CD4-positive, alpha-beta T cell treated with Interleukin-12 subunit alpha and Interleukin-12 subunit beta, for 1 hour (primary cell): ENCODE results near the gene KIF1A.
"Not testable (repeated sequence)": the region's sequence is repeated elsewhere in the genome, so short reads cannot be mapped to it uniquely, and the experiment has no call there.

Experiments
- DNase-seq: peaks from one replicate; pipeline ENCODE4 v3.0.0-alpha.2; 2020

The KIF1A gene

DNA sequence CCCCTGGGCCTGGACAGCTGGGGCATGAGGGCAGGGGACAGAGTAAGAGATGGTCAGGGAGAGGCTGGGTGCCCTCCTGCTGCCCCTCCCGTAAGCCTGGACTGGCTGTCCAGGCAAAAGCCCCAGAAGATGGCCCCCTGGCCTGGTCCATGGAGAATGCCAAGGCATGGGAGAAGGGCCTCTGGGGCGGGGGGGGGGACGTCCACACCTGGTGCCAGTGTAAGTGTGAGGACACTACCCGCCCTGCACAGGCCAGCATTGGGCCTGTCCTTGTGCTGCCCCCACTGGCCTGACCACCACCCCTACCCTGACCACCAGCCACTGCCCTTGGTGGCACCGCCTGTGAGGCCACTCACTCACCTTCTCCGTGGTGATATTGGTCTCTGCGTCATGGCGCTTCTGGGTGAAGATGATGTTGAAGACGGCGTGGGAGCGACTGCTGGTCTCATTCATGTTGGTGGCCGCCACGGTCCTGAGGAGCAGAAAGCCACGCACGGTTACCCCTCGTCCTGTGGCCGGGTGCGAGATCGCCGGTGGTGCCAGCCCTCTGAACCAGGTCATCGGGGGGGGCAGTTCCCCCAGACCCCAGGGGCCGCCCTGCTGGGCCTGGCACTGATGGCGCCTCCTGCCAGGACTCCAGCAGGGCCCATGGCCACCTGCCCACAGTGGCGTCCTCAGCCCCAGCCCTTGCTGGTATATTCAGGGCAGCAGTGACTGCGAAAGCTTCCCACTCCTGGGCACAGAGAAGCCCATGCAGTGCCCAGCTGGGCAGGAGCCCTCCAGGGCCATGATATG lies 35.2 kb downstream of the KIF1A start:
- no peak for DNase-seq

DNA sequence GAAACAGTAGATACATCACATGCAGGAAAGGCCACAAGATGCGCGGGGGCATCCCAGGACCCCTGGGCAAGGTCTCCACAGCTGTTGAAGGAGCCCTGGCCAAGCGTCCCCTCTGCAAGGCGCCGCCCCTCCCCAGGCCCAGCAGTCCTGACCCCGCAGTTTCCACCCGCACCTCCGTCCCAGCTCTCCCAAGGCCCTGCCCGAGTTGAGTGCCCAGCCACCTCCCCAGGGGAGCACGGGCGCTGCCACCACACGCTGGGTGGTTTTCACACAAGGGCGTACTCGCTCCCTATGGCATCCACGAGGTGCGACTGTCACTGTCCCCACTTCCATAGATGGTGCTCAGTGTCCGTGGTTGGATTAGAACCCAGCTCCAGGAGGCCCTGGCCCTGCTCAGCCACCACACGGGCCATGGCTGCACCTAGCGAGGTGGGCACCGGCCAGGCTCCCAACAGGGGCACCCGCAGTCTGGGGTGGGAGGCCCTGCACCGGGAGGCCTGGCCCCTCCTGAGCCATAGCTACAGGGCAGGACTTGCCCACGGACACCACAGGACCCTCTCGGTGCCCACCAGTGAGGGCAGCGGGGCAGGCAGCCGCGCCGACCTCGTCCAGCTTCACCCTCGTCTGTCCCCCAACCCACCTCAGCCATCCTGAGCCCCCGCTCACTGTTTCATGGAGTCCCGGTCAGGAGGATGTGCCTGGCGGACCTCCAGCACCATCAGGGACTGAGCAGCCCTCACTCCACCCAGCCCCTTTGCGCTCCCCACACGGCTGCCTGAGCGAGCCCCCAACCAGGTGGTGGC lies 36.0 kb downstream of the KIF1A start:
- DNase-seq, result no peak

- no peak for DNase-seq
Measured at GRCh38 chr2:240782886-240783818, 36.9 kb downstream of the KIF1A start.

- no peak for DNase-seq
Measured at GRCh38 chr2:240782221-240782885, 37.7 kb downstream of the KIF1A start.

DNA sequence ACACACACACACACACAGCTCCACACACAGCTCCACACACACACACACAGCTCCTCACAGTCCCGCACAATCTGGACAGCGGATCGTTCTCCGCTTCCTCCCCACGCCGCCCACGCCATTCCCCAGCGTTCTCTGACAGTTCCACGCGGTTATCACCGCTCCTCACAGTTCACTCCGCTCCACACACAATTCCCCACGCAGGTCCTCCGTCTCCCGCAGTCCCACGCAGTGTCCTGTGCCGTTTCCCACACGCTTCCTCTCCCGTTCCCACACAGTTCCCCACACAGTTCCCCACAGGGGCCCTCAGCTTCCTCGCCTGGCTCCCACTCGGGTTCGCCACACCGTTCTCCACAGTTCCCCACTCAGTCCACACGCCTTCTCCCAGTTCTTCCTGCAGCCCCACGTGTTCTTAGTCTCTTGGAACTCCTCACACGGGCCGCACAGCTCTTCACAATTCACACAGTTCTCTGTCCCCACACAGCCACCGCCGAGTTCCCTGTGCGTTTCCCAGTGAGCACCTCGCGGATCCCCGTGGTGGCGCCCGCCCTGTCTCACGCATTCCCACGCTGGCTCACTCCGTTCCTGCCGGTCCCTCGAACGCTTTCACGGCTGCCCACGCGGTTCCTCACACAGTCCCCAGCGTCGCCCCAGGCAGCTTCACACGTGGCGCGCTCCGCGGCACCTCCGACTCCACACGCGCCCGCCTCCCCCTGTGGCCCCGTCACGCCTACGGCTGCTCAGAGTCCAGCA lies 38.4 kb downstream of the KIF1A start:
- DNase-seq, result no peak

DNA sequence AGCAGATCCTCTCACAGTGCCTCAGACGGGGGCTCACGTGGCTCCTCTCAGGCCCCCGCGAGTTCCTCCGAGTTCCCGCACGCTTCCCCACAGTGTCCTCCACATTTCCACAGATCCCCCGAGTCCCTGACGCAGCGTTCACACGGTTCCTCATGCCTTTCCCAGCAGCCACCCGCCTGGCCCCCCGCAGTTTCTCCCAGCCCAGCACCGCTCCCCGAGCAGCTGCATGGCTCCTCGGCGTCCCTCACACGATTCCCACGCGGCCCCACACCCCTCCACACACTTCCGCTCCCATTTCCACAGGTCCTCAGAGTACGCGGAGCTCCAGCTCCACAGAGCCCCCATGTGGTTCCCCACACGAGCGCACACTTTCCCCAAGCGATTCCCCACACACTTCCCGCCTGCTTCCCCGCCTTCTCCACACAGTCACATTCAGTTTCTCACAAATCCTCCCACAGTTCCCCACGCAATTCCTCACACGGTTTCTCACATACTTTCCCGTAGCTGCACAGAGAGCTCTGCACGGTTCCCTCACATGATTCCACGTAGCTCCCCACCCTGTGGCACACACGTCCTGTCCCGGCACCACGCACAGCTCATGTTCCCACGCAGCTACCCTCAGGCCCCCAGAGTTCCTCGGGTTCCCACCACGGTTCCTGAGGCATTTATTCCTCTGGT lies 39.9 kb downstream of the KIF1A start:
- no peak for DNase-seq

DNA sequence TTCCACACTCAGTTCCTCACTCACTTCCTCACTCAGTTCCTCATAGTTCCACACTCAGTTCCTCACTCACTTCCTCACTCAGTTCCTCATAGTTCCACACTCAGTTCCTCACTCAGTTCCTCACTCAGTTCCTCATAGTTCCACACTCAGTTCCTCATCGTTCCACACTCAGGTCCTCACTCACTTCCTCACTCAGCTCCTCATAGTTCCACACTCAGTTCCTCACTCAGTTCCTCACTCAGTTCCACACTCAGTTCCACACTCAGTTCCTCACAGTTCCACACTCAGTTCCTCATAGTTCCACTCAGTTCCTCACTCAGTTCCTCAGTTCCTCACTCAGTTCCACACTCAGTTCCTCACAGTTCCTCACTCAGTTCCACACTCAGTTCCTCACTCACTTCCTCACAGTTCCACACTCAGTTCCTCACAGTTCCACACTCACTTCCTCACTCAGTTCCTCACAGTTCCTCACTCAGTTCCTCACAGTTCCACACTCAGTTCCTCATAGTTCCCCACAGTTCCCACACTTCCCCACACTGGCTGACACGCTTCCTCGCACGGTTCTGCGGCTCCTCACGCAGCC lies 40.7 kb downstream of the KIF1A start:
- not testable (repeated sequence) for DNase-seq

DNA sequence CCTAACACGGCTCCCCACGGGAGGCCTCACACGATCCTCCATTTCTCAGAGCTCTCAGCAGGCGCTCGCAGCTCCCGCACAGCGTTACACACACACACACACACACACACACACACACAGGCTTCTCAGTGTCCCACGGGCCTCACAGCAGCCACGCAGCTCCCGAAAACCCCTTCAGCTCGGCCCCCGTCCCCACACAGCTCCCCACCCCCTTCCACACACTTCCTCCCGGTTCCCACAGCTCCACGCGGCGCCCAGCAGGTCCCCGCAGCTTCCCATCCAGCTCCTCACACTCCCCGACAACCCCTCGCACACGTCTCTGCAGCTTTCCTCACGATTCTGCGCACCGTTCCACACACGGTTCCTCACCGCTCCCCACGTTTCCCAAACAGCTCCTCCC lies 41.6 kb downstream of the KIF1A start:
- DNase-seq, result no peak

DNA sequence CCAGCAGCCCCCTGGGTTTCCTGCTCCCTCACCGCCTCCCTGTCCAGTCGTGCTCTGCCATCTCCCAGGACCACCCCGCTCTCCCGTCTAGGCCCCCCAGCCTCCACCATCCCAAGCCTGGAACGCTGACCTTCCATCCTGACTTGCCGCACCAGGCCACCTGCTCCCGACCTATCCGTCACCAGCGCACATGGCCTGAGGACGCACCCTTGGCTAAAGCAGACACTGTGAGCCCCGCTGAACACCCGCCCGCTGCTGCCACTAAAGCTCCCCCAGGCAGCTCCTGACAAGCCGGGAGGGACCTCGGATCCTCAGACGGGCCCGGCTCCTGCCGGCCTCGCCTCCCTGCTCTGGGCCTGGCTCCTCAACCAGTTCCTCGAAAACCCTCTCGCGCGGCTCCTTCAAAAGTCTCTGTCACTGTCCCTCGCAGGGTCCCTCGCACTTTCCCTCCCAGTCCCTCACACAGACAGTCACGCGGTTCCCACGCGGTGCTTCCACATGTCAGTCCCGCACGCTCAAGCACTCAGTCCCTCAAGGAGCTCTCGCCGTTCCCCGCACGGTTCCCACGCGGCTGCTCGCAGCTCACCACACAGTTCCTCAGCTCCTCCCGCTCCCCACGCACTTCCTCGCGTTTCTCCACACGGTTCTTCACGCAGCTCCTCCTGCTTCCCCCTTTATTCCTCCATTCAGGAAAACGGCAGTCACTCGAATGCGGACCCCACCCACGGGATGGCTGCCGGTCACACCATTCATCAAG lies 42.4 kb downstream of the KIF1A start:
- DNase-seq, result no peak

DNA sequence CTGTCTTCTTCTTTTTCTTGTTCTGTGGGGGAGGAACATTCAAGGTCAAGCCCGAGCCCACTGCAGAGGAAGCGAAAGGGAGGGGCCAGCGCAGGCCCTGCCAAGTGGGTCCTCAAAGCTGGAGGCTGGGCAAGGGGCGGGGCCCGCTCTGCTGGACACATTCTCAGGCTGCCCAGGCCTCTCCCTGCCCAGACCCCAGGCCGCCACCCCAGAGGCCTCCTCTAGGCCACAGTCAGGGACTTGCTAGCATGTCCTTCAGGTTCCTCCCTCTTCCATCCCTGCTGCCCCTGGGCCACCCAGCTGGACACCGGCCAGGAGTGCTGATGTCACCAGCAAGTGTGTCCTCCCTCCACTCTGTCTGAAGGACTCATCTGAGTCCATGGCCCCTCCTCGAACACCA lies 44.1 kb downstream of the KIF1A start:
- DNase-seq, result no peak

- DNase-seq, result no peak
Measured at GRCh38 chr2:240774856-240775255, 45.2 kb downstream of the KIF1A start.

DNA sequence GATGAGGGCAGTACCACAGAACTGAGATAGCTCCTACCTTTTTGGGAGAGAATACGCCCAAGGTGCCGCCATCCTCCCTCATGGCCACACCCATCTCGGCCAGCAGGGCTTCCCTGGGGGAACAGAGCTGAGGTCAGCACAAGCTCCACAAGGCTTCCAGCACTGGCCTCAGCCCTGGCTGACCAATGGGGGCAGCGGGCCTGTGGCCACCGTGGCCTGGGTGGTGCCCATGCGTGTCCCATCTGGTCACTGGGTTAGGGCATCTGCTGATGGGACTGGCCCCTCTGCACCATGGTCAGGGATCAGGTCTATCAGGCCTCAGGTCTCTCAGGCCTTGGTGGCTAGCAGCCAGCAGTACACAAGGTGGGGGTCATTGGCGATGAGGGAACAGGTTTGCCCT lies 50.9 kb downstream of the KIF1A start:
- DNase-seq, result no peak

DNA sequence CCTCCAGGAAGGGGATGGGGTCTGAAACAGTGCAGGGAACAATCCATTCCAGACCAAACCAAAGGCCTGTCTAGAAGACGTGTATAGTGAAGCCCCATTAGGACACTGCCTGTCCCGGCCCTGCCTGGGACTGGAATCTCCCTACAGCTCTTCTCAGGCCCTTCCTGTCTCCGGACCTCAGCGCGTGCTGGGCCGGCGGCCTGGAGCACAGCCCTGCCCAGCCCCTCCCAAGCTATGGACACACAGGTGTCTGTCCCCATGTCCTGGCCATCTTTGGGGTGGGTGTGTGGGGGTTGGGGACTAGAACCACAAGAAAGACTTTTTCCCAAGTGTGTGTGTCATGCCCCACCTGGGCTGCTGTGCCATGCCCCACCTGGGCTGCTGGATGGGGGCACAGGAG lies 51.8 kb downstream of the KIF1A start:
- no peak for DNase-seq

DNA sequence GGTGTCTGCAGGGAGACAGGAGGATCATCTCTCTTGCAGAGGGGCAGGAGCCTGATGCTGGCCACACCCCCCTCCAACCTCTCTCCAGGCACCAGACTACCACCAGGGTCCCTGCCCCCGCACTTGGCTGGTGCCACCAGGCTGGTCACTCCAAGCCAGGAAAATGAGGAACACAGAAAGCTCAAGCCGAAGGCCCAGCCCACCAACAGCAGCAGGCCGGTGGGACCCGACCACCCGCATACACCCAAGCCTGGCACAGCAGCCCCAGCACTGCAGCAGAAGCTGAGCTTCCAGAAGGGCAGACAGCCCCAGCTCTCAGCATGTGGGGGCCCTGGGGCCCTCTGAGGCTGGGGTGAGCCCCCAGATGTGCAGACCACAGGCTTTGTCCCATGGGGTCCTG lies 52.7 kb downstream of the KIF1A start:
- DNase-seq, result no peak

DNA sequence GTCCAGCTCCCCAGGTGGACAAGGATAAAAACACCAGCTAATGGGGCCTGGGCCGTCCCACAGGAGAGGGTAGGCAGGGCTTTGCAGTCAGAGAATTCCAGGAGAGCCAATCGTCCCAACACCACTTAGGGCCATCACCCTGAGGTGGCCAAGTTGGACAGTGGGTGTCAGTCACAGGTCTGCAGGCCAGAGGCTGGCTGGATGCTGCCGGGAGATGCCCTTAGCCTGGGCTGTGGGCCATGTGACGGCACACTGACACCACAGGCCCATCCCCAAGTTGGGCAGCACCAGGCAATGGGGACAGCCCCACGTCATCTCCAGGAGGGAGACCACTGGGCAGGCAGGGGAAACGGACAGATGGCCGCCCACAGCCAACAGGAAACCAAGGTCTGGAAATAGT lies 53.9 kb downstream of the KIF1A start:
- DNase-seq, result no peak

GRCh38 chr2:240765007-240765406 lies 55.0 kb downstream of the KIF1A start:
- DNase-seq, result no peak

DNA sequence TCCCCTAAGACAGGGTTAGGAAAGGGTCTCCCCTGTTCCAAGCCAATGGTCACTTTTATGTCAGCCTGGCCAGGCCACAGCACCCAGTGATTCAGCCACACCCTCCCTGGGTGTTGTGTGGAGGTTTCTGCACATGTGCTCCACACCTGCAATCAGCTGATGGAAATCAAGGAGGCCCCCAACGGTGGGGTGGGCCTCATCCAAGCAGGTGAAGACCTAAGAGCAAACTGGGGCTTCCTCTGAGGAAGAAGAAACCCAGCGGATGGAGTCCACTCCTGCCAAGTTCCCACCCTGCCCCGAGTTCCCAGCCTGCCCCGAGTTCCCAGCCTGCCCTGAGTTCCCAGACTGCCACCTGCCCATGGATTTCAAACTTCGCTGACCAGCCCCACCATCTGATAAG lies 55.4 kb downstream of the KIF1A start:
- DNase-seq, result no peak

DNA sequence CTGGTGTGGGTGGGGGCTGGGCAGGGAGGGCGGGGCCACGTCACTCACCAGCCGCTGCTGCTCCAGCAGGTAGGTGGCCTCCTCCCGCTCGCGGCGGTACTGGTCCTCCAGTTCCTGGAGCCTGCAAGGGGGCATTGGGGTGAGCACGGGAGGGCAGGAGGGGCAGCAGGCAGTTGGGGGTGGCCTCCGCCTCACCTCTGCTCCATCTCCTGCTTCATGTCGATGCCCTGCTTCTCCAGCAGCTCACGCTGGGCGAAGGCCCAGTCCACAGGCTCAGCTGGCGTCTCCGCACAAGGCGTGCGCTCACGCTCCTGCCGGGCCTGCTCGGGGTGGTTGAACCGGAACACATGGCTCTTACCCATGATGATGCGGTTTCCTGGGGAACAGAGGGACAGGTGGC lies 57.0 kb downstream of the KIF1A start:
- DNase-seq, result no peak

GRCh38 chr2:240762249-240762648 lies 57.8 kb downstream of the KIF1A start:
- no peak for DNase-seq

GRCh38 chr2:240760576-240761246 lies 59.3 kb downstream of the KIF1A start:
- no peak for DNase-seq
